Measurements from ENCODE around the gene WFS1.

The WFS1 gene

DNA sequence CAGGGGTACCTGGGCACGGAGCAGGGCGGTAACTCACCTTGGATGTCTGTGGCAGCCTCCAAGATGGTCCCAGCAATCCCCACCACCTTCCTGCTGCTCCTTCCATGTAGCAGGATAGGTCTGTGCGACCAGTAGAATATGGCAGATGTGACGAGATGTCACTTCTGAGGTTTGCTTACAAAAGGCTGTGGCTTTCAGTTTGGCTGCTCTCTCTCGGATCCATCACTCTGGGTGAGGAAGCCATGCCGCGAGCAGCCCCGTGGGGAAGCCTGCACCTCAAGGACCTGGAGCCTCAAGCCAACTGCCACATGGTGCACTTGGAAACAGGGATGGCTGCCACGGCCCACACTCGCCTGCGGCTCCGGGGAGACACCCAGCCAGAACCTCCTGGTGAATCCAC, 37.6 kb downstream of the WFS1 start:
- Histone ChIP-seq H2BK15ac (ENCODE audit: low read depth, poor library complexity, severe bottlenecking) (no peak overlapping the region), H3K23ac (ENCODE audit: low read length in 2 of 2) (no peak overlapping the region), H4K8ac (ENCODE audit: low read length) (no peak overlapping the region), H4K91ac (ENCODE audit: low read length) (no peak overlapping the region), H3K9me3 (ENCODE audit: control insufficient read depth, low read length) (peaks cover 8% of the 10 kb centered on the region), H3K27ac (ENCODE audit: low read length, poor library complexity, severe bottlenecking) (no peak overlapping the region), H2AK5ac (ENCODE audit: low read length, severe bottlenecking) (no peak overlapping the region), H2BK12ac (ENCODE audit: low read length in 2 of 2) (no peak overlapping the region), H3K14ac (ENCODE audit: low read length in 2 of 2) (no peak overlapping the region), H3K18ac (ENCODE audit: low read depth in 1 of 2, low read length in 2 of 2) (no peak overlapping the region), H3K4me1 (ENCODE audit: control insufficient read depth, insufficient read depth, low read depth, low read length) (peaks cover 3% of the 10 kb centered on the region), H3K4me2 (ENCODE audit: low read length, poor library complexity, severe bottlenecking) (no peak overlapping the region), H3K9ac (ENCODE audit: low read length) (no peak overlapping the region), H2BK5ac (ENCODE audit: low read depth, low read length, poor library complexity, severe bottlenecking) (no peak overlapping the region), H3K79me1 (replicated peaks; ENCODE audit: low read length, poor library complexity, severe bottlenecking) (peaks cover 20% of the 10 kb centered on the region), H3K4me3 (ENCODE audit: insufficient read depth in 1 of 2, low read depth in 1 of 2, low read length in 2 of 2) (no peak overlapping the region), H2AFZ (ENCODE audit: low read depth, low read length) (no peak overlapping the region), H2BK120ac (ENCODE audit: low read depth, low read length) (no peak overlapping the region), H3K4ac (ENCODE audit: low read depth in 1 of 2, low read length in 2 of 2) (no peak overlapping the region), H3K27me3 (ENCODE audit: control insufficient read depth in 1 of 2, insufficient read depth in 1 of 2, low read length in 2 of 2) (peaks cover 0 to 69% of the 10 kb centered on the region in 2 experiments), H3K36me3 (ENCODE audit: control insufficient read depth in 1 of 2, insufficient read depth in 2 of 2, low read depth in 1 of 2, low read length in 2 of 2) (peaks cover 17 to 45% of the 10 kb centered on the region in 2 experiments)
- DNase-seq, result no peak
- 93% methylated on average over 12 of the region's 12 CpGs for WGBS

GRCh38 chr4:6307891-6308290, 38.2 kb downstream of the WFS1 start:
- H3K4me1 ChIP-seq (ENCODE audit: control insufficient read depth, insufficient read depth, low read depth, low read length), result peaks cover 3% of the 10 kb centered on the region
- DNase-seq, result no peak
- no peak overlapping the region for H3K4ac ChIP-seq (ENCODE audit: low read depth in 1 of 2, low read length in 2 of 2)
- no peak overlapping the region for H2BK120ac ChIP-seq (ENCODE audit: low read depth, low read length)
- H3K27me3 ChIP-seq (ENCODE audit: control insufficient read depth in 1 of 2, insufficient read depth in 1 of 2, low read length in 2 of 2), result peaks cover 0 to 75% of the 10 kb centered on the region in 2 experiments
- H3K4me2 ChIP-seq (ENCODE audit: low read length, poor library complexity, severe bottlenecking), result no peak overlapping the region
- no peak overlapping the region for H2AK5ac ChIP-seq (ENCODE audit: low read length, severe bottlenecking)
- peaks cover 8% of the 10 kb centered on the region for H3K9me3 ChIP-seq (ENCODE audit: control insufficient read depth, low read length)
- no peak overlapping the region for H3K9ac ChIP-seq (ENCODE audit: low read length)
- H4K91ac ChIP-seq (ENCODE audit: low read length), result no peak overlapping the region
- H2AFZ ChIP-seq (ENCODE audit: low read depth, low read length), result no peak overlapping the region
- H3K36me3 ChIP-seq (ENCODE audit: control insufficient read depth in 1 of 2, insufficient read depth in 2 of 2, low read depth in 1 of 2, low read length in 2 of 2), result peaks cover 10 to 38% of the 10 kb centered on the region in 2 experiments
- no peak overlapping the region for H3K4me3 ChIP-seq (ENCODE audit: insufficient read depth in 1 of 2, low read depth in 1 of 2, low read length in 2 of 2)
- H3K27ac ChIP-seq (ENCODE audit: low read length, poor library complexity, severe bottlenecking), result no peak overlapping the region
- WGBS, result 89% methylated on average over 8 of the region's 8 CpGs
- H3K23ac ChIP-seq (ENCODE audit: low read length in 2 of 2), result no peak overlapping the region
- H2BK12ac ChIP-seq (ENCODE audit: low read length in 2 of 2), result no peak overlapping the region
- H3K14ac ChIP-seq (ENCODE audit: low read length in 2 of 2), result no peak overlapping the region
- peaks cover 17% of the 10 kb centered on the region for H3K79me1 ChIP-seq (replicated peaks; ENCODE audit: low read length, poor library complexity, severe bottlenecking)
- H2BK5ac ChIP-seq (ENCODE audit: low read depth, low read length, poor library complexity, severe bottlenecking), result no peak overlapping the region
- no peak overlapping the region for H3K18ac ChIP-seq (ENCODE audit: low read depth in 1 of 2, low read length in 2 of 2)
- H4K8ac ChIP-seq (ENCODE audit: low read length), result no peak overlapping the region
- H2BK15ac ChIP-seq (ENCODE audit: low read depth, poor library complexity, severe bottlenecking), result no peak overlapping the region

- no peak overlapping the region for H2BK12ac ChIP-seq (ENCODE audit: low read length in 2 of 2)
- peak overlapping the region in 1 of 2 experiments; percentile 52 for H3K4me3 ChIP-seq (ENCODE audit: insufficient read depth in 1 of 2, low read depth in 1 of 2, low read length in 2 of 2)
- H3K36me3 ChIP-seq (ENCODE audit: control insufficient read depth in 1 of 2, insufficient read depth in 2 of 2, low read depth in 1 of 2, low read length in 2 of 2), result peaks cover 6 to 27% of the 10 kb centered on the region in 2 experiments
- peak overlapping the region in 1 of 2 experiments; percentile 16 for H3K14ac ChIP-seq (ENCODE audit: low read length in 2 of 2)
- no peak overlapping the region for H3K4ac ChIP-seq (ENCODE audit: low read depth in 1 of 2, low read length in 2 of 2)
- no peak overlapping the region for H3K18ac ChIP-seq (ENCODE audit: low read depth in 1 of 2, low read length in 2 of 2)
- H3K4me1 ChIP-seq (ENCODE audit: control insufficient read depth, insufficient read depth, low read depth, low read length), result peaks cover 3% of the 10 kb centered on the region
- H2BK15ac ChIP-seq (ENCODE audit: low read depth, poor library complexity, severe bottlenecking), result no peak overlapping the region
- no peak overlapping the region for H2BK120ac ChIP-seq (ENCODE audit: low read depth, low read length)
- WGBS, result 53% methylated on average over 55 of the region's 65 CpGs
- H2AK5ac ChIP-seq (ENCODE audit: low read length, severe bottlenecking), result no peak overlapping the region
- H3K27me3 ChIP-seq (ENCODE audit: control insufficient read depth in 1 of 2, insufficient read depth in 1 of 2, low read length in 2 of 2), result peaks cover 0 to 84% of the 10 kb centered on the region in 2 experiments
- H3K79me1 ChIP-seq (replicated peaks; ENCODE audit: low read length, poor library complexity, severe bottlenecking), result peaks cover 7% of the 10 kb centered on the region
- peak overlapping the region; percentile 67 for H3K4me2 ChIP-seq (ENCODE audit: low read length, poor library complexity, severe bottlenecking)
- H3K23ac ChIP-seq (ENCODE audit: low read length in 2 of 2), result no peak overlapping the region
- no peak for DNase-seq
- H3K9ac ChIP-seq (ENCODE audit: low read length), result no peak overlapping the region
- no peak overlapping the region for H4K8ac ChIP-seq (ENCODE audit: low read length)
- no peak overlapping the region for H2BK5ac ChIP-seq (ENCODE audit: low read depth, low read length, poor library complexity, severe bottlenecking)
- H2AFZ ChIP-seq (ENCODE audit: low read depth, low read length), result no peak overlapping the region
- no peak overlapping the region for H4K91ac ChIP-seq (ENCODE audit: low read length)
- H3K9me3 ChIP-seq (ENCODE audit: control insufficient read depth, low read length), result peaks cover 8% of the 10 kb centered on the region
- no peak overlapping the region for H3K27ac ChIP-seq (ENCODE audit: low read length, poor library complexity, severe bottlenecking)
These were observed 39.4 kb downstream of the WFS1 start for GRCh38 chr4:6308899-6309643.

DNA sequence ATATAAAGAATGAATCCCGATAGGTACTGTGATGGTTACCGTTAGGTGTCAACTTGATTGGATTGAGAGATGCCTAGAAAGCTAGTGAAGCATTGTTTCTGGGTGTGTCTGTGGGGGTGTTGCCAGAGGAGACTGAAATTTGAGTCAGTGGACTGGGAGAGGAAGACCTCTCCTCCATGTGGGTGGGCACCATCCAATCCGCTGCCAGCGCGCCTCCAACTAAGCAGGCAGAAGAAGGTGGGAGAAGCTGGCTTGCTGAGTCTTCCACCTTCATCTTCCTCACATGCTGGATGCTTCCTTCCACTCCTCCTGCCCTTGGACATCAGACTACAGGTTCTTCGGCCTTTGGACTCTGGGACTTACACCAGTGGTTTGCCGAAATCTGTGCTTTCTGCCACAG, 40.1 kb downstream of the WFS1 start:
- Histone ChIP-seq H2BK12ac (ENCODE audit: low read length in 2 of 2) (no peak overlapping the region), H3K4me1 (ENCODE audit: control insufficient read depth, insufficient read depth, low read depth, low read length) (peaks cover 3% of the 10 kb centered on the region), H3K36me3 (ENCODE audit: control insufficient read depth in 1 of 2, insufficient read depth in 2 of 2, low read depth in 1 of 2, low read length in 2 of 2) (peaks cover 0 to 20% of the 10 kb centered on the region in 2 experiments), H2BK5ac (ENCODE audit: low read depth, low read length, poor library complexity, severe bottlenecking) (no peak overlapping the region), H3K79me1 (replicated peaks; ENCODE audit: low read length, poor library complexity, severe bottlenecking) (peaks cover 6% of the 10 kb centered on the region), H3K4me3 (ENCODE audit: insufficient read depth in 1 of 2, low read depth in 1 of 2, low read length in 2 of 2) (no peak overlapping the region), H3K9me3 (ENCODE audit: control insufficient read depth, low read length) (peaks cover 8% of the 10 kb centered on the region), H3K18ac (ENCODE audit: low read depth in 1 of 2, low read length in 2 of 2) (no peak overlapping the region), H3K9ac (ENCODE audit: low read length) (no peak overlapping the region), H3K23ac (ENCODE audit: low read length in 2 of 2) (no peak overlapping the region), H3K4me2 (ENCODE audit: low read length, poor library complexity, severe bottlenecking) (no peak overlapping the region), H4K8ac (ENCODE audit: low read length) (no peak overlapping the region), H4K91ac (ENCODE audit: low read length) (no peak overlapping the region), H3K4ac (ENCODE audit: low read depth in 1 of 2, low read length in 2 of 2) (no peak overlapping the region), H3K27me3 (ENCODE audit: control insufficient read depth in 1 of 2, insufficient read depth in 1 of 2, low read length in 2 of 2) (peaks cover 0 to 89% of the 10 kb centered on the region in 2 experiments), H2BK120ac (ENCODE audit: low read depth, low read length) (no peak overlapping the region), H3K27ac (ENCODE audit: low read length, poor library complexity, severe bottlenecking) (no peak overlapping the region), H3K14ac (ENCODE audit: low read length in 2 of 2) (no peak overlapping the region), H2AFZ (ENCODE audit: low read depth, low read length) (no peak overlapping the region), H2AK5ac (ENCODE audit: low read length, severe bottlenecking) (no peak overlapping the region), H2BK15ac (ENCODE audit: low read depth, poor library complexity, severe bottlenecking) (no peak overlapping the region)
- WGBS, result 92% methylated on average over 7 of the region's 7 CpGs
- no peak for DNase-seq
